ENCODE measurements around the gene DCTPP1. TPM values are rescaled to one million over a fixed set of nuclear protein-coding genes. Genes with fewer than 3 reads are reported as not detected.
A peak's percentile ranks its signal among the peaks of the same experiment; 100 is the strongest.

Gene DCTPP1
- total and polyA plus RNA-seq, 4 experiments from 2014 or later = 15.0 to 115 (median 52.5) TPM

DNA sequence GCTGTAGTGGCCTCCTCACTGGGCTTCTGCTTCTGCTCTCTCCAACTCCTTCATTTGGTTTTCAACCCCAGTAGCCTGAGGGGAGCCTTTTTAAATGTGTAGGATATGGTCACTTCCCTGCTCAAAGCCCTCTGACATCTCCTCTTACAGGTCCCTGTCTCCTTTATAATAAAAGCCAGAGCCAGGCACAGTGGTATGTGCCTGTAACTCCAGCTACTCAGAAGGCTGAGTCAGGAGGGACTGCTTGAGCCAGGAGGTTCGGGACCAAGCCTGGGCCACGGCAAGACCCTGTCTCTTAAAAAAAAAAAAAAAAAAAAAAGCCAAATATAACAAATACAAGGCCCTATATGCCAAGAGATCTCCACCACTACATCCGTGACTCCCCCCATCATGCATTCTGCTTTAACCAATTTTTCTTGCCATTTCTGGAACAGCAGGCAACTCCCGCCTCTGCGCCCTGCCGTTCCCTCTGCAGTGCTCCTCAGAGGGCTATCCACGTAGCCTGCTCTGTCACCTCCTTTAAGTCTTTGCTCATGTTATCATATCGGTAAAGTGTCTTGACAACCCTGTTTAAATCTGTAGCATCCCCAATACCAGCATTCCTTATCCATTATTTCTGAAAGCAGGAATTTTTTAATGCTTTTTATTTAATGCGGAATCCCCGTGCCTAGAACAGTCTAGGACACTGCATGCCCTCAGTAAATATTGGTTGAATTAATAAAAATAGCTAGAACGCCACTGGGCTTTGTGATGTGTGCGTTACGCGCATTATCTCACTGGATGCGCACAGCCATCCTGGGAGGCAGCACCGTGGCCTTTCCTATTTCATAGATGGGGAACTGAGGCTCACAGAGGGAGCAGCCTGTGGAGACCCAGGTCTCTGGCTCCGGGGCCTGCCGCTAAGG, 13.0 kb downstream of the DCTPP1 start:
- H3K27ac ChIP-seq (ENCODE audit: low read depth, low read length) = peak overlapping the region; percentile 61
- Mint-ChIP-seq H3K36me3 (peaks cover 11 to 17% of the 10 kb centered on the region in 2 donors), H3K27me3 (no peaks in the 10 kb centered on the region), H3K27ac (peak overlapping the region in 6 of 7 donors; percentile 19 to 86 (median 64)), H3K4me3 (peak overlapping the region; percentile 11 to 78 (median 56)), H3K4me1 (peaks cover 8 to 28% (median 16%) of the 10 kb centered on the region in 4 donors), H3K9me3 (no peaks in the 10 kb centered on the region)
- peak overlapping the region; percentile 12 to 68 for H3K4me3 ChIP-seq (ENCODE audit: low read length in 2 of 2)
- no peaks in the 10 kb centered on the region for H3K9me3 ChIP-seq (ENCODE audit: control insufficient read depth in 1 of 2, low read length in 2 of 2)
- H3K27me3 ChIP-seq (ENCODE audit: insufficient read depth, low read length) = no peaks in the 10 kb centered on the region
- intact Hi-C loops (cut with micrococcal nuclease) = no loop called here
- H3K4me1 ChIP-seq (ENCODE audit: insufficient read depth, low read length) = peaks cover 15% of the 10 kb centered on the region
- DNase-seq = no peak
- CTCF ChIA-PET (ENCODE audit: partially characterized antibody) = interaction anchor here (0.8 to 4.0 kb wide), 11 partner anchors 8 to 302 kb away, joined by 3 to 34 read pairs (median 5); partner anchors contain the start of genes DCTPP1 and SEPTIN1
- POLR2A ChIA-PET (ENCODE audit: partially characterized antibody) = interaction anchor here (0.7 to 4.4 kb wide), 40 partner anchors 7 to 351 kb away, joined by 3 to 91 read pairs (median 8); partner anchors contain the start of genes ALDOA, CORO1A, DCTPP1 and FBRS
- H3K36me3 ChIP-seq (ENCODE audit: insufficient read depth, low read length) = no peaks in the 10 kb centered on the region

DNA sequence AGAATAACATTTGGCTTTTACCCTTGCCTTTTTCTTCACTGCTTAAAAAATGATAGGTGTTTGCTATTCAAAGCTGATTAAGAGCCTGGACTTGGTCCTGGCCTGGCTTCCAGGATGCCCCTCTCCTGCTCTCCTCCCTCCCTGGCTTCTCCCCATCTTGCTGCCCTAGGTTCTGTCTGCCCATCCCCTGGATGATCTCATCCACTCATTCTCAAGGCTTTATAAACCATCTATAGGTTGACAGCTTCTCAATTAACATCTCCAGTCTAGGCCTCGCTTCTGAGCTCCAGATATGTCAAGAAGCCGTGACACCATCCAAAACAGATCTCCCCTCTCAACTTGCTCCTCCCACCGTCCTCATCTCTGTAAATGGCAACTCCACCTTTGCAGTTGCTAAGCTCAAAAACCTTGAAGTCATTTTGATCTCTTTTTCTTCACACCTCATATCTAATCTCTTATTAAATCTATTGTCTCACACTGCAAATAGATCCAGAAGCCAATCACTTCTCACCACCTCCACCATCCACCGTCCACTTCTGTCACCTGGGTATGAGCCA, 13.7 kb downstream of the DCTPP1 start:
- Histone ChIP-seq H3K27me3 (ENCODE audit: insufficient read depth, low read length) (no peaks in the 10 kb centered on the region), H3K4me3 (ENCODE audit: low read length in 2 of 2) (no peak overlapping the region), H3K36me3 (ENCODE audit: insufficient read depth, low read length) (no peaks in the 10 kb centered on the region), H3K4me1 (ENCODE audit: insufficient read depth, low read length) (peaks cover 15% of the 10 kb centered on the region), H3K9me3 (ENCODE audit: control insufficient read depth in 1 of 2, low read length in 2 of 2) (no peaks in the 10 kb centered on the region), H3K27ac (ENCODE audit: low read depth, low read length) (no peak overlapping the region)
- DNase-seq = no peak
- intact Hi-C loops (cut with micrococcal nuclease) = no loop called here
- peaks cover 8 to 27% (median 15%) of the 10 kb centered on the region in 4 donors for H3K4me1 Mint-ChIP-seq
- H3K27ac Mint-ChIP-seq = peak overlapping the region in 6 of 7 donors; percentile 3 to 83 (median 26)
- peaks cover 8 to 15% of the 10 kb centered on the region in 2 donors for H3K36me3 Mint-ChIP-seq
- CTCF ChIA-PET (ENCODE audit: partially characterized antibody) = interaction anchor here (0.6 to 4.0 kb wide), 3 partner anchors 14 to 182 kb away, joined by 3 to 34 read pairs (median 7); partner anchors contain the start of gene DCTPP1
- no peaks in the 10 kb centered on the region for H3K9me3 Mint-ChIP-seq
- POLR2A ChIA-PET (ENCODE audit: partially characterized antibody) = interaction anchor here (0.8 to 4.3 kb wide), 4 partner anchors 9 to 351 kb away, joined by 4 to 52 read pairs (median 18); partner anchors contain the start of genes ALDOA, DCTPP1, SEPTIN1 and ZNF771
- H3K27me3 Mint-ChIP-seq = no peaks in the 10 kb centered on the region
- H3K4me3 Mint-ChIP-seq = peak overlapping the region in 3 of 8 donors; percentile 7 to 56 (median 29)

DNA sequence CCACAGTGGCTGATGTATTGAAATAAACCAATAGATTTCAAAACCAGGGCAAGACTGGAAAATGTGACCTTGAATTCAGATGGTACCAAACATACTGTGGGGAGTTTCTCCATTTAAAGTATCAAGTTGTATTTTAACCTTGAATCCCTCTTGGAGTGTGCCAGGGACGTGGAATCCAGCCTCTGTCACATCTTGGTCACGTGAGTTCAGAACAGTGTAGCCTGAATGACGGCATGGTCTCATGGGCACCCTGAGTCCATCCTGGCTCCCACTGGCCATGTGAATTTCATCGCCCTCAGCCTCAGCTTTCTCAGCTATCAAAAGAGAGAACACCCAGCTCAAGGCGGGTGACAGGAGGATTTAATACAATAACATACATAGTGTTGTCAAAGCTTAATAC, 15.7 kb downstream of the DCTPP1 start:
- no peak overlapping the region for H3K4me3 Mint-ChIP-seq
- no peaks in the 10 kb centered on the region for H3K9me3 Mint-ChIP-seq
- Histone ChIP-seq H3K4me3 (ENCODE audit: low read length in 2 of 2) (no peak overlapping the region), H3K27ac (ENCODE audit: low read depth, low read length) (no peak overlapping the region), H3K27me3 (ENCODE audit: insufficient read depth, low read length) (no peaks in the 10 kb centered on the region), H3K36me3 (ENCODE audit: insufficient read depth, low read length) (no peaks in the 10 kb centered on the region), H3K9me3 (ENCODE audit: control insufficient read depth in 1 of 2, low read length in 2 of 2) (no peaks in the 10 kb centered on the region), H3K4me1 (ENCODE audit: insufficient read depth, low read length) (peaks cover 22% of the 10 kb centered on the region)
- peaks cover 14 to 26% (median 19%) of the 10 kb centered on the region in 4 donors for H3K4me1 Mint-ChIP-seq
- intact Hi-C loops (cut with micrococcal nuclease) = no loop called here
- ChIA-PET POLR2A (ENCODE audit: partially characterized antibody) (interaction anchor here (0.6 to 1.2 kb wide), 6 partner anchors 15 to 418 kb away, joined by 3 read pairs; partner anchors contain the start of genes DCTPP1, INO80E and SEPTIN1), CTCF (ENCODE audit: partially characterized antibody) (interaction anchor here (1.4 kb wide), 1 partner anchor 43 kb away, joined by 3 read pairs; no protein-coding TSS in a partner anchor)
- peak overlapping the region in 2 of 7 donors; percentile 42 to 68 for H3K27ac Mint-ChIP-seq
- DNase-seq = no peak
- no peaks in the 10 kb centered on the region for H3K27me3 Mint-ChIP-seq
- H3K36me3 Mint-ChIP-seq = peaks cover 0 to 6% of the 10 kb centered on the region in 2 donors

DNA sequence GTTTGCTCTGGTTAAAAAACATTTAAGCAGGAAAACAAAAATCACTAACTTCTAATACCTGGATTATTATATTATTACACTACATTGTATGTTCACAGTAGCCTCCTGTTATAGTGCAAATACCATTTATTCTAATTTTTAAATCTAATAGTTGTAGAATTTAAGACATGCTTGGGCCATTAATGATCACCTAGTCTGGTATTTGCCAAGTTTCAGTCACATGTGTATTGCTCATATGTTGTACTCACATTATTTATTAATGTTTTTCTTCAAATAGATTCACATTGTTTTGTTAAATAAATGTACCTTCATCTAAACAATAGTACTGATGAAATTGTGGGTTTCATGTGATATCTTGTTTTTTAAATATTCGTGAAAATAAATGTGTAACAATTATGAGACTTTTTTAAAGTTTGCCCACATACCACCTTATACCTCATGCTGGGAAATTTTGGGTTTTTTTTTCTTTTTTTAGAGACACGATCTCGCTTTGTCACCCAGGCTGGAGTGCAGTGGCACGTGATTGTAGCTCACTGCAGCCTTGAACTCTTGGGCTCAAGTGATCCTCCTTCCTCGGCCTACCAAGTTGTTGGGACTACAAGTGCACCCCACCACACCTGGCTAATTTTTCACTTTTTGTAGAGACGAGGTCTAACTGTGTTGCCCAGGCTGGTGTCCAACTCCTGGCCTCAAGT, 16.6 kb downstream of the DCTPP1 start:
- peak overlapping the region in 1 of 7 donors; percentile 73 for H3K27ac Mint-ChIP-seq
- H3K4me1 Mint-ChIP-seq = peaks cover 19 to 31% (median 23%) of the 10 kb centered on the region in 4 donors
- DNase-seq = no peak
- intact Hi-C loops (cut with micrococcal nuclease) = no loop called here
- peaks cover 23% of the 10 kb centered on the region for H3K4me1 ChIP-seq (ENCODE audit: insufficient read depth, low read length)
- no peaks in the 10 kb centered on the region for H3K9me3 Mint-ChIP-seq
- ChIA-PET POLR2A (ENCODE audit: partially characterized antibody) (interaction anchor here (1.2 kb wide), 1 partner anchor 35 kb away, joined by 3 read pairs; no protein-coding TSS in a partner anchor), CTCF (ENCODE audit: partially characterized antibody) (interaction anchor here (1.7 to 2.3 kb wide), 2 partner anchors 11 to 42 kb away, joined by 4 to 7 read pairs; partner anchors contain the start of gene TBC1D10B)
- no peaks in the 10 kb centered on the region for H3K36me3 ChIP-seq (ENCODE audit: insufficient read depth, low read length)
- no peaks in the 10 kb centered on the region for H3K27me3 ChIP-seq (ENCODE audit: insufficient read depth, low read length)
- no peak overlapping the region for H3K27ac ChIP-seq (ENCODE audit: low read depth, low read length)
- H3K36me3 Mint-ChIP-seq = peaks cover 0 to 6% of the 10 kb centered on the region in 2 donors
- H3K4me3 Mint-ChIP-seq = no peak overlapping the region
- H3K27me3 Mint-ChIP-seq = no peaks in the 10 kb centered on the region
- no peak overlapping the region for H3K4me3 ChIP-seq (ENCODE audit: low read length in 2 of 2)
- H3K9me3 ChIP-seq (ENCODE audit: control insufficient read depth in 1 of 2, low read length in 2 of 2) = no peaks in the 10 kb centered on the region

DNA sequence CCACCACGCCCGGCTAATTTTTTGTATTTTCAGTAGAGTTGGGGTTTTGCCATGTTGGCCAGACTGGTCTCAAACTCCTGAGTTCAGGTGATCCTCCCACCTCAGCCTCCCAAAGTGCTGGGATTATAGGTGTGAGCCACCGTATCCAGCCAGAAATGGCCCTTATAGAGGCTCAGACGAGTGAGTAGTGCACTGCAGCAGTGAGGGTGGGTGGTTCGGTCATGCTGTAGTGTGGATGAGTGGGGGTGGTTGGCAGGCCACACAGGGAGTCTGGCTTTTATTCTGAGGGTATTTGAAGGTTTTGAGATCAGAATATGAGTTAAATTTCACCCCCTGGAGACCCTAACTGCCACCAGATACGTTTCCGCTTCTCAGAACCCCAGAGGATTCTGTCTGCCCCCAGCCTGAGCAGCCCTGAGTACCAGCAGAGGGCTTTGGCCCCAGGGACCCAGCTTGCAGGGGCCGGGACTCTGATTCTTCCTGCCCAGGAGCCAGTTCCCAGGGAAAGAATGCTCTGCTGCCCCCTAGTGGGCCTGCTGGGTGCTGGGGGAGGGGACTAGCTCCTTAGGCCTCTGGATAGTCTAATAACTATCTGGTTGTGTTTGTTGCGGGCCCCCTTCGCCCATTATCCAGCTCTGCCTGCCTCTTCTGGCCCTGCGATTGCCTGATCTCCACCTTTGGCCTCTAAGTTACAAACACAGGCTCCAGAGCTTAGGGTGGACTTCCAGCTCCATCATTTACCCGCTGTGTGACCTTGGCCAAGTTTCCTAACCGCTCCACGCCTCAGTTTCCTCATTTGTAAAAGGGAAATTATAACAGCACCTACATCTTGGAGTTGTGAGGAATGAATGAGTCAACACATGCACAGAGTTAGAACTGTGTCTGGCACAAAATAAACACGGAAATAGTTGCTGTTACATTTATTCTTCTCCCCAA, 20.4 kb downstream of the DCTPP1 start:
- Histone ChIP-seq H3K27me3 (ENCODE audit: insufficient read depth, low read length) (no peaks in the 10 kb centered on the region), H3K27ac (ENCODE audit: low read depth, low read length) (no peak overlapping the region), H3K9me3 (ENCODE audit: control insufficient read depth in 1 of 2, low read length in 2 of 2) (no peaks in the 10 kb centered on the region), H3K4me3 (ENCODE audit: low read length in 2 of 2) (no peak overlapping the region), H3K4me1 (ENCODE audit: insufficient read depth, low read length) (peaks cover 24% of the 10 kb centered on the region), H3K36me3 (ENCODE audit: insufficient read depth, low read length) (no peaks in the 10 kb centered on the region)
- POLR2A ChIA-PET (ENCODE audit: partially characterized antibody) = interaction anchor here (0.6 to 23.0 kb wide), 16 partner anchors 8 to 364 kb away, joined by 3 to 540 read pairs (median 6); partner anchors contain the start of genes DCTPP1, SEPTIN1, TBX6 and ZNF48
- H3K27me3 Mint-ChIP-seq = no peaks in the 10 kb centered on the region
- peaks cover 0 to 8% of the 10 kb centered on the region in 2 donors for H3K36me3 Mint-ChIP-seq
- peaks cover 0 to 1% (median 0%) of the 10 kb centered on the region in 8 donors for H3K9me3 Mint-ChIP-seq
- H3K4me3 Mint-ChIP-seq = peak overlapping the region in 7 of 8 donors; percentile 31 to 73 (median 62)
- peaks cover 19 to 34% (median 25%) of the 10 kb centered on the region in 4 donors for H3K4me1 Mint-ChIP-seq
- CTCF ChIA-PET (ENCODE audit: partially characterized antibody) = interaction anchor here (0.6 to 5.3 kb wide), 37 partner anchors 9 to 344 kb away, joined by 3 to 41 read pairs (median 5); partner anchors contain the start of genes ALDOA, DCTPP1, GDPD3 and MYL11
- H3K27ac Mint-ChIP-seq = peak overlapping the region in 6 of 7 donors; percentile 57 to 91 (median 76)
- intact Hi-C loops (cut with micrococcal nuclease) = loop anchor here (1.0 to 10.0 kb wide), 6 partner anchors 27 to 367 kb away; partner anchors contain the start of genes MAPK3 and SEPTIN1
- peak; percentile 86 to 91 (median 89) for DNase-seq

Measured in CD4-positive, alpha-beta memory T cell (primary cell).